Camera-type eye (tissue), 1 donor: Measurements from ENCODE around the gene CRYAB. TPM values are rescaled to one million over a fixed set of nuclear protein-coding genes. Genes with fewer than 3 reads are reported as not detected.

Experiments used
- total RNA-seq: library from RNA; depleted of rRNA; stranded (reverse); fragments of >200 nt; gene quantifications from one replicate; pipeline ENCODE4 v1.2.3, GENCODE V29; 2014

Gene CRYAB, protein sequence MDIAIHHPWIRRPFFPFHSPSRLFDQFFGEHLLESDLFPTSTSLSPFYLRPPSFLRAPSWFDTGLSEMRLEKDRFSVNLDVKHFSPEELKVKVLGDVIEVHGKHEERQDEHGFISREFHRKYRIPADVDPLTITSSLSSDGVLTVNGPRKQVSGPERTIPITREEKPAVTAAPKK
- total RNA-seq: 492 TPM

DNA sequence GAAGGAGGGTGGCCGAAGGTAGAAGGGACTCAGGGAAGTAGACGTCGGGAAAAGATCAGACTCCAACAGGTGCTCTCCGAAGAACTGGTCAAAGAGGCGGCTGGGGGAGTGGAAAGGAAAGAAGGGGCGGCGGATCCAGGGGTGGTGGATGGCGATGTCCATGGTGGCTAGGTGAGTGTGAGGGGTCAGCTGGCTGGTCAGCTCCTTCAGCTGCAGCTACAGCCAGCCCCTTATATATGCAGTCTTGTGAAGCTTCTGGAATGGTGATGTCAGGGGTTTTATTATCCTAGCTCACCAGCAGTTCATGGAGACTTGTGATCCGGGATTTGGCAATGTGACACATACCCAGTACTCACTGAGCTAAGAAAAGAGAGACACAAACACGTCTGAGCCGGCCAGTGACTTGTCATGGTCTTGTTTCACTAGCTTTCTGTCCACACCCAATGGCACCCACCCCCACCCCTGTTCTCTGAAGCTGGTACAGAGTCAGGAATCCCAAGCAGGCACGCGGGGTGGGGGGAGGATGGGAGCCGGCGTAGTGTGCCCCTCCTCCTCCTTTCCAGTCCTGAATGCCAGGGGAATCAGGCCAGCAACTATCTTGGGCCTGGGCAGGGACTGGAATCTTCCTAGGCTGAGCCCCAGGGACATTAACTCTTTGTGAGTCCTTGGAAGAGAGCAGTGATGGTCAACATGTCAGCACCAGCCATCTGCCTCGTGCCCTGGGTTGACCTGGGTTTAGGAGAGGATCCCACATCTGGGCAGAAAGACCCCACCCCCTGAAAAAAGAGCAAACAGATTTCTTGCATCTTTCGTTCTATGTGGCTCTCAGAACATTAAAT lies at the start of gene CRYAB:
Gene CRYAB (minus strand): TSS at position 208 of the 839 bp plus-strand sequence. CDS start 46 bp downstream, at position 162.

DNA sequence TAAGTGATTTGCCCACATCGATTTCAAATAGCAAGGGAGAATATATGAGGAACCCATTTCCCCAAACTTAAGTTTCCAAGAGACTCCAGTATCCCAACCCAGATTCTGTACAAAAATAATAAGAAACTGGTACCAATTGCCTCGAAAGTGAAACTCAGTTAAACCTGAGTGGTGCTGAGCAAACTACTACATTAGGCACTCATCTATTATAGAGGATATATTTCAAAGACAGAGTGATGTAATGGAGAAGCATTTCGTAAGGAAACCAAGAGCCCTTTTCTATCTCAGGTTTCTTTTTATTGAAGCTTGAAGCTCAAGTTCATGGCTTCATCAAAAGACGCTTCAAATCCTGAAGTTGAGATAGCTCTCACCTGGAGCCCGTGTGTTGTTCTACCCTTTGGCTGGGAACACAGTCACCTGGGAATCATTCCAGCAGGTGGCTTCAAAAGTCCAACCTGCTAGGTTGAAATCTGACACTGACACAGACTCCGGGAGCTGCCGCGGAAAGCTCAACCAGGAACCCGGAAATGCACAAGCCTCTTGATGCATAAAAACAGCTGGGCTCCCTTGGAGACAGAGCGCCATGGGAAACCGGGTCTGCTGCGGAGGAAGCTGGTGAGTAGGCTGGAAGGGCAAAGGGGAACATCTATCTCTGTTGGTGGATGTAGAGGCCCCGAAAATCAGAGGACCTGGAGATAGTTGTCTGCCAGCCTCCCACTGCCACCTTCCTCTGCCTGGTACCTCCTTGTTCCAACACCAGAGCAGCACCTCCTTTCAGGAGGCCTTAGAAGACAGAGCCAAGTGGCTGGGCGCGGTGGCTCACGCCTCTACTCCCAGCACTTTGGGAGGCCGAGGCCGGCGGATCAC lies 7.1 kb upstream of the CRYAB start, which contains the start of gene C11orf52:
Gene C11orf52 (plus strand): TSS at position 524 of the 867 bp plus-strand sequence. CDS start 60 bp downstream, at position 584.

DNA sequence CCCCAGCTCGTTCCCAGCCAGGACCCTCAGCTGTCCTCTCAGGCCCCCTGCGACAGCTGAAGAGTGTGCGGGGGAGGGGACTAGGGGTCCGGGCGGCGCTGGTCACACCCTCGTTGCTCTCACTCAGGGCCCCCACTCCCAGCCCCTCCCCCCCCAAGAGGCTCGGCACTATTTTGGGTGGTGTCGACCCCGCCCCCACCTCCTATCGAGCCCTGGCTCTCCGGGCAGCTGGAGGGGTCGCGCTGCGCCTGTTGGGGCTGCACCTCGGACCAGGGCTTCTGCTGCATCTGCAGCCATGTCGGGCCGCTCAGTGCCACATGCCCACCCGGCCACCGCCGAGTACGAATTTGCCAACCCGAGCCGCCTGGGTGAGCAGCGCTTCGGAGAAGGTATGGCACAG lies 965 bp upstream of the CRYAB start, which contains the start of gene HSPB2:
Gene HSPB2 (plus strand): TSS at position 200 of the 400 bp plus-strand sequence. CDS start 96 bp downstream, at position 296.

DNA sequence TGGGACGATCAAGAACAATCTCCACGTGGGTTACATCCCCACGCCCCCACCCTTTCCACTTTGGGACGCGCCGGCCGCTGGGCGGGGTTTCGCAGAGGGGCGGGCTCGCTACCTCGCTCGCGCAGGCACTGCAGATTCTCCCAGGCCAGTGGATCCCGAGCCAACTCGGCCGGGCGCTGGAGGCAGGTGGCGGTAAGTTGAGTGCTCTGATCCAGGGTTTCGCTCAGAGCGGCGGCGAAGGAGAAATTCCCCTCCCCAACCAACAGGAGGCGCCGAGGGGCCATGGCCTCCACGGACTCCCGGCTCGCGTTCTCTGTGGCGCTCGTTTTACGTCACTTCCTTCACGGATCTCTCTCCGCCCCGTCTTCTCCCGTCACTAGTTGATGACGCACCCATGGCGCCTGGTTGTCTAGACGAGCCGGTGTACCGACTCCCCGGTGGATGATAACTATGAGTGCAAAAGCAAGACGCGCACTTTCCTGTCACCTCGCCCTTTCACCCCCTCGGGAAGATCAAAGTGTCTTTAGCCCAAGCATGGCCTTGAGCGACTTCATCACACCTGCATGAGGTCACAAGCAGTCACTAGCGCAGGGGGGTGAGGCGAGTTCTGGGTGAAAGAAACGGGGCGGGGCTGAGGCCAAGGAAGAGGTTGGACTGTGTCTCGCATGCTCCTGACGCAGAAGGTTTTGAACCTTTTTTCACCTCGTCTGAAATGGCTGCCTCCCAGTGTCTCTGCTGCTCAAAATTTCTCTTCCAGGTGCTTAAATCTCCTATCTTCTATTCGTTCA lies 32.5 kb downstream of the CRYAB start, which contains the start of the genes CFAP68 and FDXACB1:
Gene CFAP68 (plus strand): TSS at position 693 of the 788 bp plus-strand sequence. CDS start 20 bp downstream, at position 713.
Gene FDXACB1 (minus strand): TSS at position 317 of the 788 bp plus-strand sequence. CDS start 33 bp downstream, at position 284.

DNA sequence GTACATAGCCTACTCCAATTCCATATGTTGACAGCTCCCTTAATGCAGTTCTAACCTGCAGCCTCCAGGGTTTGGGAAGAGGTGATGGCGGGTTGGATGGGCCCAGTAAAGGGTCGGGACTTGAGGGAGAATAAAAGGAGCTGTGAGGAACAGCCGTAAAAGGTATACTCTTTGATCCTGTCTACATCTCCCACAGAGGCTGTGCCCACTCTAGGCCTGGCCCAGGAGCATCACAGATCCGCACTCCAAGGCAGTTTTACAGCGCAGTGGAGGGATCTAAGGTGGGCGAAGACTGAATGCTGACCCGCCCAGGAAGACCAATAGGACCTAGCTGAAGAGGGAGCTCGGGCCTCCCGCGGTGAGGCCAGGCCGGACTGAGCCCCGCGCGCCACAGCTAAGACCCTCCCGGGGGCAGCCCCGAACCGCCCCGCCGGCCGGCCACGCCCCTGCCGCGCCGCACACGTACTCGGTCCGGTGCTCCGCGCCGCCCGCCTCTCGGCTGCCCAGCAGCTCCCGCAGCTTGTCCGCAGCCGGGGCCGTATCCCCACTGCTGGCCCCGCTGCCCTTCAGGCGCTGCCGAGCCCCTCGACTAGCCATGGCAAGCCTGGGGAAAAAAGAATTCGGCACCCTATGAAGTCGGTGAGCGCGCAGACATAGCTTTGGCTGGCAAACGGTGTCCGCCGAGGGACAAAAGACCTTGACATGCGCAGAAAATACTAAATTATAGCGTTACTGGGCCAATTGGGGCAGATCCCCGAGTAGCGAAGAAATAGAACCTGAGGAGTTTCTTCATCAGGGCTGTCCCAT lies 40.5 kb downstream of the CRYAB start, which contains the start of gene ALG9:
Gene ALG9 (minus strand): TSS at position 696 of the 807 bp plus-strand sequence. CDS start 99 bp downstream, at position 597.

Other genes starting within 250 kb of the CRYAB start
- 31.3 TPM for gene PPP2R1B, start 145.4 kb downstream of the CRYAB start, total RNA-seq
- 67.5 TPM for gene ALG9, start 40.2 kb downstream of the CRYAB start, total RNA-seq
- 4.9 TPM for gene FDXACB1, start 32.6 kb downstream of the CRYAB start, total RNA-seq
- gene CFAP68, start 32.2 kb downstream of the CRYAB start, total RNA-seq: 14.3 TPM
- gene HSPB2, start 964 bp upstream of the CRYAB start, total RNA-seq: 1.9 TPM
- 1.3 TPM for gene C11orf52, start 7.1 kb upstream of the CRYAB start, total RNA-seq
- gene DIXDC1, start 25.6 kb upstream of the CRYAB start, total RNA-seq: 53.6 TPM
- gene DLAT, start 113.6 kb upstream of the CRYAB start, total RNA-seq: 35.1 TPM
- gene PIH1D2, start 162.2 kb upstream of the CRYAB start, total RNA-seq: 5.9 TPM
- gene NKAPD1, start 162.5 kb upstream of the CRYAB start, total RNA-seq: 31.3 TPM
- 48.8 TPM for gene TIMM8B, start 175.0 kb upstream of the CRYAB start, total RNA-seq
- gene SDHD, start 175.1 kb upstream of the CRYAB start, total RNA-seq: 70.3 TPM